GM23338 (cell line): ENCODE measurements around the gene OTUB1. TPM values are rescaled to one million over a fixed set of nuclear protein-coding genes. Genes with fewer than 3 reads are reported as not detected.

Experiments used
- ATAC-seq: fragments of 200-7000 bp; cut with Tn5 transposase; 3 replicates; pipeline ENCODE4 v1.9.1; 2020
- DNase-seq: peaks from one replicate; pipeline ENCODE4 v3.0.0-alpha.2; 2015; ENCODE audit warnings: low spot score
- H2AFZ ChIP-seq: fragments of 200-600 bp; sonication (generic); 2 replicates; pipeline ENCODE4 v1.8.0; 2016; ENCODE audit warnings: antibody characterized with exemption, mild to moderate bottlenecking, moderate library complexity
- H3F3A ChIP-seq: fragments of 200-600 bp; sonication (generic); replicated peaks from 2 replicates; pipeline ENCODE4 v1.8.0; 2017; ENCODE audit warnings: antibody characterized with exemption, mixed run types, low read depth
- H3K27ac ChIP-seq: fragments of 200-600 bp; sonication (generic); 2 replicates; pipeline ENCODE4 v1.6.1; 2016; ENCODE audit warnings: low read depth
- H3K27me3 ChIP-seq: fragments of 200-600 bp; sonication (generic); 2 replicates; pipeline ENCODE4 v1.8.0; 2016; ENCODE audit warnings: mild to moderate bottlenecking, mixed run types, moderate library complexity; ENCODE audit not compliant: insufficient read depth
- H3K36me3 ChIP-seq: fragments of 200-600 bp; sonication (generic); 2 replicates; pipeline ENCODE4 v1.8.0; 2016; ENCODE audit warnings: mild to moderate bottlenecking; ENCODE audit not compliant: insufficient read depth
- H3K4me1 ChIP-seq: fragments of 200-600 bp; sonication (generic); 2 replicates; pipeline ENCODE4 v1.8.0; 2016; ENCODE audit warnings: mild to moderate bottlenecking, moderate library complexity; ENCODE audit not compliant: insufficient read depth
- H3K4me2 ChIP-seq: fragments of 200-600 bp; sonication (generic); 2 replicates; pipeline ENCODE4 v1.7.1; 2017; ENCODE audit warnings: mixed run types
- H3K4me3 ChIP-seq: fragments of 200-600 bp; sonication (generic); 2 replicates; pipeline ENCODE4 v1.6.1; 2016; ENCODE audit warnings: mixed run types
- H3K79me2 ChIP-seq: fragments of 200-600 bp; sonication (generic); replicated peaks from 2 replicates; pipeline ENCODE4 v1.8.0; 2017; ENCODE audit warnings: mild to moderate bottlenecking; ENCODE audit not compliant: insufficient read depth
- H3K9me2 ChIP-seq: fragments of 200-600 bp; sonication (generic); 2 replicates; pipeline ENCODE4 v1.8.0; 2017; ENCODE audit not compliant: insufficient read depth
- H4K20me1 ChIP-seq: fragments of 200-600 bp; sonication (generic); replicated peaks from 2 replicates; pipeline ENCODE4 v1.8.0; 2017; ENCODE audit warnings: mild to moderate bottlenecking; ENCODE audit not compliant: insufficient read depth
- H3K27ac Mint-ChIP-seq: 2 replicates; pipeline ENCODE4 v1.8.0; 2020; ENCODE audit warnings: inconsistent platforms, mild to moderate bottlenecking, moderate library complexity, mixed read lengths
- H3K27me3 Mint-ChIP-seq: 3 replicates; pipeline ENCODE4 v1.8.0; 2022; ENCODE audit warnings: low read depth, mild to moderate bottlenecking, moderate library complexity, mixed read lengths, inconsistent platforms; ENCODE audit not compliant: insufficient read depth, poor library complexity
- H3K36me3 Mint-ChIP-seq: 3 replicates; pipeline ENCODE4 v1.8.0; 2021; ENCODE audit warnings: low read depth, mild to moderate bottlenecking, inconsistent platforms, moderate library complexity, mixed read lengths
- H3K4me1 Mint-ChIP-seq: 3 replicates; pipeline ENCODE4 v1.8.0; 2020; ENCODE audit warnings: mild to moderate bottlenecking, inconsistent platforms, mixed read lengths
- H3K4me3 Mint-ChIP-seq: 3 replicates; pipeline ENCODE4 v1.8.0; 2021; ENCODE audit warnings: moderate library complexity, mild to moderate bottlenecking, inconsistent platforms, mixed read lengths
- H3K9me3 Mint-ChIP-seq: 3 replicates; pipeline ENCODE4 v1.8.0; 2020; ENCODE audit warnings: moderate library complexity, mild to moderate bottlenecking, inconsistent platforms, mixed read lengths
- CREB1 ChIP-seq: fragments of 250-450 bp; sonication (Bioruptor Pico); IDR thresholded peaks from 2 replicates; pipeline ENCODE4 v1.5.0; 2020; ENCODE audit warnings: low read depth, mild to moderate bottlenecking, moderate library complexity
- EZH2 ChIP-seq: fragments of 200-600 bp; sonication (generic); IDR thresholded peaks from one replicate; pipeline ENCODE4 v1.8.0; 2017; ENCODE audit warnings: antibody characterized with exemption, mild to moderate bottlenecking, low read depth; ENCODE audit not compliant: unreplicated experiment
- EZH2phosphoT487 ChIP-seq: fragments of 200-600 bp; sonication (generic); IDR thresholded peaks from one replicate; pipeline ENCODE4 v1.8.1; 2018; ENCODE audit warnings: antibody characterized with exemption; ENCODE audit not compliant: unreplicated experiment
- JUNB ChIP-seq: IDR thresholded peaks from one replicate; pipeline ENCODE4 v1.6.1; 2016; ENCODE audit warnings: antibody characterized with exemption; ENCODE audit not compliant: unreplicated experiment
- NANOG ChIP-seq: IDR thresholded peaks from 2 replicates; pipeline ENCODE4 v1.6.1; 2016; ENCODE audit warnings: antibody characterized with exemption, borderline replicate concordance
- POLR2AphosphoS5 ChIP-seq: IDR thresholded peaks from 2 replicates; pipeline ENCODE4 v1.6.1; 2016; ENCODE audit warnings: antibody characterized with exemption, low read depth
- STAT1 ChIP-seq: IDR thresholded peaks from one replicate; pipeline ENCODE4 v1.6.1; 2016; ENCODE audit warnings: antibody characterized with exemption; ENCODE audit not compliant: unreplicated experiment
- ZNF114 ChIP-seq: fragments of 250-450 bp; sonication (Bioruptor Pico); IDR thresholded peaks from 2 replicates; pipeline ENCODE4 v1.5.0; 2020; ENCODE audit warnings: mild to moderate bottlenecking, moderate library complexity
- ZNF331 ChIP-seq: fragments of 250-450 bp; sonication (Bioruptor Pico); IDR thresholded peaks from 2 replicates; pipeline ENCODE4 v1.5.0; 2020; ENCODE audit warnings: low read depth, mild to moderate bottlenecking, moderate library complexity
- polyA plus RNA-seq: library from polyadenylated mRNA; unstranded; fragments of >200 nt; fragmentation: Nextera tagmentation; extraction: Ambion mirVana; gene quantifications from 2 replicates; pipeline ENCODE4 v1.2.1, GENCODE V29; 2016
- total RNA-seq: library from RNA; depleted of rRNA; stranded (reverse); fragments of >200 nt; shearing (Covaris generic); gene quantifications from 2 replicates; pipeline ENCODE4 v1.2.3, GENCODE V29; 2014
- TF ChIP-seq, protein P1 (sequence below), 2 experiments: fragments of 200-600 bp in 1 of 2; sonication (generic) in 1 of 2; conservative IDR thresholded peaks; 2 replicates each; pipeline versions ENCODE4 v1.5.1 to v1.6.1; 2016 to 2017; ENCODE audit warnings: antibody characterized with exemption in 2 of 2, low read depth in 2 of 2, mild to moderate bottlenecking in 2 of 2, moderate library complexity in 1 of 2
- TF ChIP-seq, protein P2 (sequence below): fragments of 250-450 bp; sonication (Bioruptor Pico); IDR thresholded peaks from 2 replicates; pipeline ENCODE4 v1.5.0; 2020; ENCODE audit warnings: mild to moderate bottlenecking, moderate library complexity
- TF ChIP-seq, protein P3 (sequence below): IDR thresholded peaks from 2 replicates; pipeline ENCODE4 v1.6.1; 2016; ENCODE audit warnings: antibody characterized with exemption
- TF ChIP-seq, protein P4 (sequence below): IDR thresholded peaks from one replicate; pipeline ENCODE4 v1.6.1; 2018; ENCODE audit warnings: antibody characterized with exemption; ENCODE audit not compliant: unreplicated experiment

Gene OTUB1
- total and polyA plus RNA-seq, 2 experiments from 2014 or later = 122 to 207 TPM

DNA sequence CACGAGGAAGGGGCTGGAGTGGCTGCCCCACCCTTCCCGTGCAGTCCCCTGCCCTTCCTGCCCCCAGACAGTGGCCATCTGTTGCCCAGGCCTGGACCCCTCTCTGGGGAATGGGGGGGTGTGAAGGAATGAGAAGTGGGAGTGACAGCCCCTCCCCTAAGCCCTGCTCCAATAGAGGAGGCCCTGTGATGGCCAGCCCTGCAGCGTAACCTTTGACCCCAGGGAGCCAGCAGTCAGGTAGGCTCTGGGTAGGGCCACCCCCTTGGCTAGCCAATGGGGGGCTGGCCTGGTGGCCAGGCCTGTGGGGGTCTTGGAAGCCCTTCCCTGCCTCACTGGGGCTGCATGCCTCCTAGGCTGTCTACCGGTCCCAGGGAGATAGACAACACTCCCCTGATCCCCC is 56.1 kb downstream of the OTUB1 start:
- Mint-ChIP-seq H3K4me1 (peaks cover 12% of the 10 kb centered on the region), H3K4me3 (no peak overlapping the region), H3K36me3 (no peaks in the 10 kb centered on the region), H3K9me3 (no peaks in the 10 kb centered on the region), H3K27ac (no peak overlapping the region), H3K27me3 (peaks cover 77% of the 10 kb centered on the region)
- H3K36me3 ChIP-seq = no peaks in the 10 kb centered on the region
- H3K4me1 ChIP-seq = peaks cover 6% of the 10 kb centered on the region; the same call in 1 of the 2 replicates
- no peak for ATAC-seq
- no peak for DNase-seq
- H2AFZ ChIP-seq = no peak overlapping the region
- no peak overlapping the region for H3K4me3 ChIP-seq
- H4K20me1 ChIP-seq = peaks cover 8% of the 10 kb centered on the region; the same call in 1 of the 2 replicates
- H3K27ac ChIP-seq = no peak overlapping the region
- peaks cover 100% of the 10 kb centered on the region for H3K27me3 ChIP-seq
- 0 out of 2 replicates have a peak, but pooled peaks cover 4% of the 10 kb centered on the region for H3F3A ChIP-seq
- TF ChIP-seq, protein P1, sequence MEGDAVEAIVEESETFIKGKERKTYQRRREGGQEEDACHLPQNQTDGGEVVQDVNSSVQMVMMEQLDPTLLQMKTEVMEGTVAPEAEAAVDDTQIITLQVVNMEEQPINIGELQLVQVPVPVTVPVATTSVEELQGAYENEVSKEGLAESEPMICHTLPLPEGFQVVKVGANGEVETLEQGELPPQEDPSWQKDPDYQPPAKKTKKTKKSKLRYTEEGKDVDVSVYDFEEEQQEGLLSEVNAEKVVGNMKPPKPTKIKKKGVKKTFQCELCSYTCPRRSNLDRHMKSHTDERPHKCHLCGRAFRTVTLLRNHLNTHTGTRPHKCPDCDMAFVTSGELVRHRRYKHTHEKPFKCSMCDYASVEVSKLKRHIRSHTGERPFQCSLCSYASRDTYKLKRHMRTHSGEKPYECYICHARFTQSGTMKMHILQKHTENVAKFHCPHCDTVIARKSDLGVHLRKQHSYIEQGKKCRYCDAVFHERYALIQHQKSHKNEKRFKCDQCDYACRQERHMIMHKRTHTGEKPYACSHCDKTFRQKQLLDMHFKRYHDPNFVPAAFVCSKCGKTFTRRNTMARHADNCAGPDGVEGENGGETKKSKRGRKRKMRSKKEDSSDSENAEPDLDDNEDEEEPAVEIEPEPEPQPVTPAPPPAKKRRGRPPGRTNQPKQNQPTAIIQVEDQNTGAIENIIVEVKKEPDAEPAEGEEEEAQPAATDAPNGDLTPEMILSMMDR (conservative IDR thresholded peaks at IDR 0.05; ENCODE audit: low read depth in 2 of 2) = no peak
- TF ChIP-seq CREB1 (no peak), NANOG (no peak), EZH2phosphoT487 (no peak), POLR2AphosphoS5 (no peak), JUNB (no peak), ZNF331 (CRISPR knock-in tag) (no peak), EZH2 (no peak), STAT1 (no peak), ZNF114 (CRISPR knock-in tag) (no peak)
- TF ChIP-seq, protein P2, sequence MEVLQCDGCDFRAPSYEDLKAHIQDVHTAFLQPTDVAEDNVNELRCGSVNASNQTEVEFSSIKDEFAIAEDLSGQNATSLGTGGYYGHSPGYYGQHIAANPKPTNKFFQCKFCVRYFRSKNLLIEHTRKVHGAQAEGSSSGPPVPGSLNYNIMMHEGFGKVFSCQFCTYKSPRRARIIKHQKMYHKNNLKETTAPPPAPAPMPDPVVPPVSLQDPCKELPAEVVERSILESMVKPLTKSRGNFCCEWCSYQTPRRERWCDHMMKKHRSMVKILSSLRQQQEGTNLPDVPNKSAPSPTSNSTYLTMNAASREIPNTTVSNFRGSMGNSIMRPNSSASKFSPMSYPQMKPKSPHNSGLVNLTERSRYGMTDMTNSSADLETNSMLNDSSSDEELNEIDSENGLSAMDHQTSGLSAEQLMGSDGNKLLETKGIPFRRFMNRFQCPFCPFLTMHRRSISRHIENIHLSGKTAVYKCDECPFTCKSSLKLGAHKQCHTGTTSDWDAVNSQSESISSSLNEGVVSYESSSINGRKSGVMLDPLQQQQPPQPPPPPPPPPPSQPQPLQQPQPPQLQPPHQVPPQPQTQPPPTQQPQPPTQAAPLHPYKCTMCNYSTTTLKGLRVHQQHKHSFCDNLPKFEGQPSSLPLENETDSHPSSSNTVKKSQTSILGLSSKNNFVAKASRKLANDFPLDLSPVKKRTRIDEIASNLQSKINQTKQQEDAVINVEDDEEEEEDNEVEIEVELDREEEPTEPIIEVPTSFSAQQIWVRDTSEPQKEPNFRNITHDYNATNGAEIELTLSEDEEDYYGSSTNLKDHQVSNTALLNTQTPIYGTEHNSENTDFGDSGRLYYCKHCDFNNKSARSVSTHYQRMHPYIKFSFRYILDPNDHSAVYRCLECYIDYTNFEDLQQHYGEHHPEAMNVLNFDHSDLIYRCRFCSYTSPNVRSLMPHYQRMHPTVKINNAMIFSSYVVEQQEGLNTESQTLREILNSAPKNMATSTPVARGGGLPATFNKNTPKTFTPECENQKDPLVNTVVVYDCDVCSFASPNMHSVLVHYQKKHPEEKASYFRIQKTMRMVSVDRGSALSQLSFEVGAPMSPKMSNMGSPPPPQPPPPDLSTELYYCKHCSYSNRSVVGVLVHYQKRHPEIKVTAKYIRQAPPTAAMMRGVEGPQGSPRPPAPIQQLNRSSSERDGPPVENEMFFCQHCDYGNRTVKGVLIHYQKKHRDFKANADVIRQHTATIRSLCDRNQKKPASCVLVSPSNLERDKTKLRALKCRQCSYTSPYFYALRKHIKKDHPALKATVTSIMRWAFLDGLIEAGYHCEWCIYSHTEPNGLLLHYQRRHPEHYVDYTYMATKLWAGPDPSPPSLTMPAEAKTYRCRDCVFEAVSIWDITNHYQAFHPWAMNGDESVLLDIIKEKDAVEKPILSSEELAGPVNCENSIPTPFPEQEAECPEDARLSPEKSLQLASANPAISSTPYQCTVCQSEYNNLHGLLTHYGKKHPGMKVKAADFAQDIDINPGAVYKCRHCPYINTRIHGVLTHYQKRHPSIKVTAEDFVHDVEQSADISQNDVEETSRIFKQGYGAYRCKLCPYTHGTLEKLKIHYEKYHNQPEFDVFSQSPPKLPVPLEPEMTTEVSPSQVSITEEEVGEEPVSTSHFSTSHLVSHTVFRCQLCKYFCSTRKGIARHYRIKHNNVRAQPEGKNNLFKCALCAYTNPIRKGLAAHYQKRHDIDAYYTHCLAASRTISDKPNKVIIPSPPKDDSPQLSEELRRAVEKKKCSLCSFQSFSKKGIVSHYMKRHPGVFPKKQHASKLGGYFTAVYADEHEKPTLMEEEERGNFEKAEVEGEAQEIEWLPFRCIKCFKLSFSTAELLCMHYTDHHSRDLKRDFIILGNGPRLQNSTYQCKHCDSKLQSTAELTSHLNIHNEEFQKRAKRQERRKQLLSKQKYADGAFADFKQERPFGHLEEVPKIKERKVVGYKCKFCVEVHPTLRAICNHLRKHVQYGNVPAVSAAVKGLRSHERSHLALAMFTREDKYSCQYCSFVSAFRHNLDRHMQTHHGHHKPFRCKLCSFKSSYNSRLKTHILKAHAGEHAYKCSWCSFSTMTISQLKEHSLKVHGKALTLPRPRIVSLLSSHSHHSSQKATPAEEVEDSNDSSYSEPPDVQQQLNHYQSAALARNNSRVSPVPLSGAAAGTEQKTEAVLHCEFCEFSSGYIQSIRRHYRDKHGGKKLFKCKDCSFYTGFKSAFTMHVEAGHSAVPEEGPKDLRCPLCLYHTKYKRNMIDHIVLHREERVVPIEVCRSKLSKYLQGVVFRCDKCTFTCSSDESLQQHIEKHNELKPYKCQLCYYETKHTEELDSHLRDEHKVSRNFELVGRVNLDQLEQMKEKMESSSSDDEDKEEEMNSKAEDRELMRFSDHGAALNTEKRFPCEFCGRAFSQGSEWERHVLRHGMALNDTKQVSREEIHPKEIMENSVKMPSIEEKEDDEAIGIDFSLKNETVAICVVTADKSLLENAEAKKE (CRISPR knock-in tag) = no peak
- TF ChIP-seq, protein P3, sequence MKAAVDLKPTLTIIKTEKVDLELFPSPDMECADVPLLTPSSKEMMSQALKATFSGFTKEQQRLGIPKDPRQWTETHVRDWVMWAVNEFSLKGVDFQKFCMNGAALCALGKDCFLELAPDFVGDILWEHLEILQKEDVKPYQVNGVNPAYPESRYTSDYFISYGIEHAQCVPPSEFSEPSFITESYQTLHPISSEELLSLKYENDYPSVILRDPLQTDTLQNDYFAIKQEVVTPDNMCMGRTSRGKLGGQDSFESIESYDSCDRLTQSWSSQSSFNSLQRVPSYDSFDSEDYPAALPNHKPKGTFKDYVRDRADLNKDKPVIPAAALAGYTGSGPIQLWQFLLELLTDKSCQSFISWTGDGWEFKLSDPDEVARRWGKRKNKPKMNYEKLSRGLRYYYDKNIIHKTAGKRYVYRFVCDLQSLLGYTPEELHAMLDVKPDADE = no peak
- TF ChIP-seq, protein P4, sequence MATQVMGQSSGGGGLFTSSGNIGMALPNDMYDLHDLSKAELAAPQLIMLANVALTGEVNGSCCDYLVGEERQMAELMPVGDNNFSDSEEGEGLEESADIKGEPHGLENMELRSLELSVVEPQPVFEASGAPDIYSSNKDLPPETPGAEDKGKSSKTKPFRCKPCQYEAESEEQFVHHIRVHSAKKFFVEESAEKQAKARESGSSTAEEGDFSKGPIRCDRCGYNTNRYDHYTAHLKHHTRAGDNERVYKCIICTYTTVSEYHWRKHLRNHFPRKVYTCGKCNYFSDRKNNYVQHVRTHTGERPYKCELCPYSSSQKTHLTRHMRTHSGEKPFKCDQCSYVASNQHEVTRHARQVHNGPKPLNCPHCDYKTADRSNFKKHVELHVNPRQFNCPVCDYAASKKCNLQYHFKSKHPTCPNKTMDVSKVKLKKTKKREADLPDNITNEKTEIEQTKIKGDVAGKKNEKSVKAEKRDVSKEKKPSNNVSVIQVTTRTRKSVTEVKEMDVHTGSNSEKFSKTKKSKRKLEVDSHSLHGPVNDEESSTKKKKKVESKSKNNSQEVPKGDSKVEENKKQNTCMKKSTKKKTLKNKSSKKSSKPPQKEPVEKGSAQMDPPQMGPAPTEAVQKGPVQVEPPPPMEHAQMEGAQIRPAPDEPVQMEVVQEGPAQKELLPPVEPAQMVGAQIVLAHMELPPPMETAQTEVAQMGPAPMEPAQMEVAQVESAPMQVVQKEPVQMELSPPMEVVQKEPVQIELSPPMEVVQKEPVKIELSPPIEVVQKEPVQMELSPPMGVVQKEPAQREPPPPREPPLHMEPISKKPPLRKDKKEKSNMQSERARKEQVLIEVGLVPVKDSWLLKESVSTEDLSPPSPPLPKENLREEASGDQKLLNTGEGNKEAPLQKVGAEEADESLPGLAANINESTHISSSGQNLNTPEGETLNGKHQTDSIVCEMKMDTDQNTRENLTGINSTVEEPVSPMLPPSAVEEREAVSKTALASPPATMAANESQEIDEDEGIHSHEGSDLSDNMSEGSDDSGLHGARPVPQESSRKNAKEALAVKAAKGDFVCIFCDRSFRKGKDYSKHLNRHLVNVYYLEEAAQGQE = no peak
- no peaks in the 10 kb centered on the region for H3K79me2 ChIP-seq
- H3K4me2 ChIP-seq = no peak overlapping the region
- no peaks in the 10 kb centered on the region for H3K9me2 ChIP-seq
